Measurements from ENCODE around the gene PDZD2.
"Not testable (repeated sequence)": the region's sequence is repeated elsewhere in the genome, so short reads cannot be mapped to it uniquely, and the experiment has no call there.

The PDZD2 gene

GRCh38 chr5:32030686-32031085 is 391.8 kb downstream of the PDZD2 start:
- DNase-seq (ENCODE audit: low spot score): no peak

GRCh38 chr5:32031089-32031488 is 392.2 kb downstream of the PDZD2 start:
- no peak for DNase-seq (ENCODE audit: low spot score)

DNA sequence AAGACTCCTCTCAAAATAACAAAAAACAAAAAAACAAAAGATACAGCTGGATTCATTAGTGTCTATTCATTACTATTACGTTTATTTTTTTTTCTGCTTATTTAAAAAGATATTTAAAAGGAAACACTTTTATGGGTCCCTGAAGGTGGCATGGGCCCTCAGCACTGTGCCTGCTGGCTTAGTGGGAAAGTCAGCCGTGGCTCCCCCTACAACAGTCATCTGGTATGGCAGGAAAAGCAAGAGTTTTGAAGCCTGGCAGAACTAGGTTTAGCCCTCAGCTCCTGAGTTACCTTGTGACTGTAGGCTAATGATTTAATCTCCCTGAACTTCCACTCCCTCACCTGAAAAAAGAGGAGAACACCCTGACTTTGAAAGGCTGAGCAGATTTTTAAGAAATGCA is 399.6 kb downstream of the PDZD2 start:
- DNase-seq (ENCODE audit: low spot score): no peak

- DNase-seq (ENCODE audit: low spot score): not testable (repeated sequence)
Observed at GRCh38 chr5:32039133-32039532, 400.2 kb downstream of the PDZD2 start.

DNA sequence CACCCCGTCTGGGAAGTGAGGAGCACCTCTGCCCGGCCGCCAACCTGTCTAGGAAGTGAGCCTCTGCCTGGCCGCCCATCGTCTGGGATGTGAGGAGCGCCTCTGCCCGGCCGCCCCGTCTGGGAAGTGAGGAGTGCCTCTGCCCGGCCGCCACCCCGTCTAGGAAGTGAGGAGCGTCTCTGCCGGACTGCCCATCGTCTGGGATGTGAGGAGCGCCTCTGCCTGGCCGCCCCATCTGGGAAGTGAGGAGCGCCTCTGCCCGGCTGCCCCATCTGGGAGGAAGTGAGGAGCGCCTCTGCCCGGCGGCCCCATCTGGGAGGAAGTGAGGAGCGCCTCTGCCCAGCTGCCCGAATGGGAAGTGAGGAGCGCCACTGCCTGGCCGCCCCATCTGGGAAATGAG is 400.7 kb downstream of the PDZD2 start:
- not testable (repeated sequence) for DNase-seq (ENCODE audit: low spot score)

DNA sequence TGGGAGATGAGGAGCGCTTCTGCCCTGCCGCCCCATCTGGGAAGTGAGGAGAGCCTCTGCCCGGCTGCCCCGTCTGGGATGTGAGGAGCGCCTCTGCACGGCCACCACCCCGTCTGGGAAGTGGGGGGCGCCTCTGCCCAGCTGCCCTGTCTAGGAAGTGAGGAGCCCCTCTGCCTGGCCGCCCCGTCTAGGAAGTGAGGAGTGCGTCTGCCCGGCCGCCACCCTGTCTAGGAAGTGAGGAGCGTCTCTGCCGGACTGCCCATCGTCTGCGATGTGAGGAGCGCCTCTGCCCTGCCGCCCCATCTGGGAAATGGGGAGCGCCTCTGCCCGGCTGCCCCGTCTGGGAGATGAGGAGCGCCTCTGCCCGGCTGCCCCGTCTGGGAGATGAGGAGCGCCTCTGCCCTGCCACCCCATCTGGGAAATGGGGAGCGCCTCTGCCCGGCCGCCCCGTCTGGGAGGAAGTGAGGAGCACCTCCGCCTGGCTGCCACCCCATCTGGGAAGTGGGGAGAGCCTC is 401.3 kb downstream of the PDZD2 start:
- DNase-seq (ENCODE audit: low spot score): not testable (repeated sequence)

- DNase-seq (ENCODE audit: low spot score): no peak
Observed at GRCh38 chr5:32042551-32042961, 403.6 kb downstream of the PDZD2 start.

DNA sequence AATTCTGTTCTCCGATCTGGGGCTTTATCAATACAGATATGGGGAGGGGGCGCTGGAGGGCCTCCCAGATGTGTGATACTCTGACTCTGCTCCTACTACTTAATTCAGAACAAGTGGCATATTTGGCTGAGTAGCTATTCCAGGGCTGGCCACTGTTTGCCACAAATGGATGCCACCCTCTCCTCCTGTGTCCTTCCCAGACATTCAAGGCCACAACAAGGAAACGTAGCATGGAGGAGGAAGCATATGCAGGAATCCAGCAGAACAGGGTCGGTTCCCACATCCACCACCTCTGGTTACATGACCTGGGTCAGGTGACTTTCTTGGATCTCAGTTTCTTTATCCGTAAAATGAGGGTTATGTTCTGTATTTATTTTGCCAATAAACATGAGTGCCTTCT is 404.2 kb downstream of the PDZD2 start:
- no peak for DNase-seq (ENCODE audit: low spot score)

DNA sequence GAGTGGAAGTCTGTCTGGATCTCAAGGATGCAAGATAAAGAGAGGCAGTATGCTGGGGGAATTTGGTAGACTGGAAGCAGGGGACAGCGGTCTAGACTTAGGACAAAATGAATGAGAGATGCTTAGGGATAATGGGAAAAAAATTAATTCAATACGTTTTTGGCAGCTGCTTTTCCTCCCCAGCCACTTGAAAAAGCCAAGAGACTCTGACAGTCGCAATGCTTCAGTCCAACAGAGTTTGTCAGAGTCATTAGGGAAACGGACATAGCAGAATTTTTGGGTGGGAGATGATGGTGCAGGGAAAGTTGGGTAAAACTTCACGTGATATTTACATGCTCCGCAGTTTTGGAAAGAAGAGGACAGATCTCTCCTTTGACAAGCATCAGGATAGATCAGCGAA is 405.5 kb downstream of the PDZD2 start:
- DNase-seq (ENCODE audit: low spot score): no peak

- DNase-seq (ENCODE audit: low spot score): no peak
Observed at GRCh38 chr5:32044939-32045338, 406.0 kb downstream of the PDZD2 start.

DNA sequence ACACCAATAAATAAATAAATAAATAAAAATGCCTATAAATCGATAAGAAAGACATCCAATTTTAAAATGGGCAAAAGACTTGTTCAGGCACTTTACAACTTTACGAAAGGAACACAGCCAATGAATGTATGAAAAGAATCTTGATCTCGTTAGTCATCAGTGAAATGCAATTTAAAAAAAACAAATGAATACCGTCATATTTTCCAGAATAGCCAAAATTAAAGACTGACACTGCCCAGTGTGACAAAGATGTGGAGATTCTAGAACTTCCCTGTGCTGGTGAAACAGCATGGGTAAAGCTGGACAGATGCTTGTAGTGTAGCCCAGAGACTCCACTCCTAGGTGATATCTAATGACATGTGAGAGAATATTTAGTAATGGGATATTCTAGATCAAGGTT is 408.1 kb downstream of the PDZD2 start:
- no peak for DNase-seq (ENCODE audit: low spot score)

GRCh38 chr5:32051796-32052195 is 412.9 kb downstream of the PDZD2 start:
- DNase-seq (ENCODE audit: low spot score): no peak

GRCh38 chr5:32055891-32056866 is 417.2 kb downstream of the PDZD2 start:
- no peak for DNase-seq (ENCODE audit: low spot score)

- DNase-seq (ENCODE audit: low spot score): no peak
Observed at GRCh38 chr5:32057187-32058096, 418.5 kb downstream of the PDZD2 start.

DNA sequence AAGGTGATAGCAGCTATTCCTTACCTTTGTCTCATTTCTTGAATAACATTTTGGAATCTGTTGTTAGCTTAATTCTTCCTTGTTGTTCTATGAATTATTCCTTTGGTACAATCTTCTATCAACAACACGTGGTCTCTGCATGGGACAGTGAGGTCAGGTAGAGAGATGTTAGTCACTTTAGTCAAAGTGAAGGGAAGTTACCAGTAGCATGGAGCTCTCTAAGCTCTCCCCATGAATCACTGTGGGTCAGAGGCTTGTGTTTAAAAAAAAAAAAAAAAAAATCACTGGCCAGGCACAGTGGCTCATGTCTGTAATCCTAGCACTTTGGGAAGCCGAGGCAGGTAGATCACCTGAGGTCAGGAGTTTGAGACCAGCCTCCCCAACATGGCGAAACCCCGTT is 419.2 kb downstream of the PDZD2 start:
- no peak for DNase-seq (ENCODE audit: low spot score)

- no peak for DNase-seq (ENCODE audit: low spot score)
Observed at GRCh38 chr5:32058997-32059396, 420.1 kb downstream of the PDZD2 start.

GRCh38 chr5:32059761-32060530 is 421.0 kb downstream of the PDZD2 start:
- no peak for DNase-seq (ENCODE audit: low spot score)

GRCh38 chr5:32061236-32061635 is 422.3 kb downstream of the PDZD2 start:
- no peak for DNase-seq (ENCODE audit: low spot score)

GRCh38 chr5:32066448-32066847 is 427.5 kb downstream of the PDZD2 start:
- DNase-seq (ENCODE audit: low spot score): no peak

- no peak for DNase-seq (ENCODE audit: low spot score)
Observed at GRCh38 chr5:32067774-32068470, 429.0 kb downstream of the PDZD2 start.

DNA sequence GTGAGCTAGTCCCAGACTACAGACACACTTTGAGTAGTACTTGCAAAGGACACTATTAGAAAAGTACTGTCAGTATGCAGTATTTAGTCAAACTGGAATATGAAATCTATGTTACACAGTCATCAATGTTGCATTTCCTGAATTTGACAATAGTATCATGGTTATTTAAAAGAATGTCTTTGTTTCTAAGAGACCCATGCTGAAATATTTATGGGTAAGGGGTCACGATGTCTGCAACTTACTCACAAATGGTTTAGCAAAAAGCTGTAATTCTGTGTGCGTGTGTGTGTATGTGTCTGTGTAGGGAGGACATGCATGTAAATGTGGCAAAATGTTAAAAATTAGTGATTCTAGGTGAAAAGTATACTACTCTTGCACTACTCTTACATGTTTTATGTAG is 429.6 kb downstream of the PDZD2 start:
- DNase-seq (ENCODE audit: low spot score): no peak

All from SK-N-DZ (cell line).